Measurements from ENCODE around the gene ARID1B. TPM values are rescaled to one million over a fixed set of nuclear protein-coding genes. Genes with fewer than 3 reads are reported as not detected.

ARID1B gene
- total and polyA plus RNA-seq, 2 of the 13 experiments (the other 11 are each of a cell fraction or from before 2014, with no cell fraction given) = 20.1 to 32.6 TPM

DNA sequence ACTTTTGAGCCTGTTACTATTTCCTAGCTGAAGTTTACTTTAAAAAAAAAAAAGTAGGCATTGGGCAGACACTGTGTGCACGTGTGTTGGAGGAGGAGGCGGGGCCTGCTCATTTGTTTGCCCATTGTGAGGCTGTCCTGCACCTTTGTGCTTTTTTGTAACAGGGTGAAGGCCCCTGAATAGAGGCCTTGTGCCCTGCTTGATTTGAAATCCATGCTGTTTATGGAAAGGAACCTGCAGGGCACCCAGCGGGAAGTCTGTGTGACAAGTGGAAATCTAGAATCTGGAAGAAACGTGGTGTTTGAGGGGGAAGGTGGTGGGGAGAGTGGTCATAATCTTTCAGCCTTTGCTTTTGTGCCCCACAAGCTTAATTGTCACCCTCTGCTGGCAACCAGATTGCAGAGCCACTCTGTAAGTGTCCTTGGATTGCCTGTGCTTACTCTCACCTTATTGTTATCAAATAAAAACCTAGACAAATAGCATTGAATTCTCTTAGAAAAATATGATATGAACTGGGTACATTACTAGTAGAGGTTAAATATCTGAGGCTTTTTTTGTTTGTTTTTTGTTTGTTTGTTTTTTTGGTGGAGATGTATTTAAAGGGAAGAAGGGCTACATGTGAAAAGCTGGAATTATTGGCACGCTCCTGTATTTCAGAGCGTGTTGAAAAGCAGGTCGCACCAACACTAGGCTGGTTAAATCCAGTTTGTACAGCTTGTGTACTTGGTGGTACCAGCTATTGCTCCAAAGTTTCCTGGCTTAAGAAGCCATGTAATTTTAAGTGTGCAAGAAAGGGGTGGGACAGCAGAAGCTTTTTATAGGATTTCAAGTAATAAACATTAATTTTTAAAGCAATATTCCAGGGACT, 156.3 kb downstream of the ARID1B start (continued):
- TF ChIP-seq, protein P1, sequence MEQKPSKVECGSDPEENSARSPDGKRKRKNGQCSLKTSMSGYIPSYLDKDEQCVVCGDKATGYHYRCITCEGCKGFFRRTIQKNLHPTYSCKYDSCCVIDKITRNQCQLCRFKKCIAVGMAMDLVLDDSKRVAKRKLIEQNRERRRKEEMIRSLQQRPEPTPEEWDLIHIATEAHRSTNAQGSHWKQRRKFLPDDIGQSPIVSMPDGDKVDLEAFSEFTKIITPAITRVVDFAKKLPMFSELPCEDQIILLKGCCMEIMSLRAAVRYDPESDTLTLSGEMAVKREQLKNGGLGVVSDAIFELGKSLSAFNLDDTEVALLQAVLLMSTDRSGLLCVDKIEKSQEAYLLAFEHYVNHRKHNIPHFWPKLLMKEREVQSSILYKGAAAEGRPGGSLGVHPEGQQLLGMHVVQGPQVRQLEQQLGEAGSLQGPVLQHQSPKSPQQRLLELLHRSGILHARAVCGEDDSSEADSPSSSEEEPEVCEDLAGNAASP (CRISPR knock-in tag; IDR thresholded peaks at IDR 0.05; ENCODE audit: borderline replicate concordance) = 0 out of 2 replicates have a peak, but pooled peaks have one; percentile 27
- TF ChIP-seq ZMYM3 (CRISPR knock-in tag; IDR thresholded peaks at IDR 0.05) = 0 out of 2 replicates have a peak, but pooled peaks have one; percentile 27
- TF ChIP-seq GABPA (IDR thresholded peaks at IDR 0.05; ENCODE audit: low read depth, low read length) = no peak
- TF ChIP-seq GABPA (CRISPR knock-in tag; IDR thresholded peaks at IDR 0.05; ENCODE audit: low read depth) = no peak
- TF ChIP-seq, protein P2, sequence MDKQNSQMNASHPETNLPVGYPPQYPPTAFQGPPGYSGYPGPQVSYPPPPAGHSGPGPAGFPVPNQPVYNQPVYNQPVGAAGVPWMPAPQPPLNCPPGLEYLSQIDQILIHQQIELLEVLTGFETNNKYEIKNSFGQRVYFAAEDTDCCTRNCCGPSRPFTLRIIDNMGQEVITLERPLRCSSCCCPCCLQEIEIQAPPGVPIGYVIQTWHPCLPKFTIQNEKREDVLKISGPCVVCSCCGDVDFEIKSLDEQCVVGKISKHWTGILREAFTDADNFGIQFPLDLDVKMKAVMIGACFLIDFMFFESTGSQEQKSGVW (CRISPR knock-in tag; IDR thresholded peaks at IDR 0.05; ENCODE audit: borderline replicate concordance) = no peak
- no peak for TF ChIP-seq ZNF570 (CRISPR knock-in tag; IDR thresholded peaks at IDR 0.05; ENCODE audit: borderline replicate concordance)
- TF ChIP-seq, protein P3, sequence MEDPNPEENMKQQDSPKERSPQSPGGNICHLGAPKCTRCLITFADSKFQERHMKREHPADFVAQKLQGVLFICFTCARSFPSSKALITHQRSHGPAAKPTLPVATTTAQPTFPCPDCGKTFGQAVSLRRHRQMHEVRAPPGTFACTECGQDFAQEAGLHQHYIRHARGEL (CRISPR knock-in tag; IDR thresholded peaks at IDR 0.05) = no peak
- no peak for TF ChIP-seq PRMT3 (CRISPR knock-in tag; IDR thresholded peaks at IDR 0.05; ENCODE audit: borderline replicate concordance, low read depth)
- no peak for TF ChIP-seq MAFF (IDR thresholded peaks at IDR 0.05; ENCODE audit: low read depth, low read length)
- no peak for TF ChIP-seq BRCA1 (CRISPR knock-in tag; IDR thresholded peaks at IDR 0.05)
- peak; percentile 71; the same call in 1 of the 2 replicates for TF ChIP-seq KMT2B (CRISPR knock-in tag; IDR thresholded peaks at IDR 0.05)
- TF ChIP-seq TBL1XR1 (IDR thresholded peaks at IDR 0.05; ENCODE audit: borderline replicate concordance, low read length, partially characterized antibody) = no peak
- TF ChIP-seq ATF7 (IDR thresholded peaks at IDR 0.05) = no peak
- no peak for TF ChIP-seq ATF7 (CRISPR knock-in tag; IDR thresholded peaks at IDR 0.05)
- TF ChIP-seq CHD2 (IDR thresholded peaks at IDR 0.05; ENCODE audit: low read depth, low read length) = no peak
- no peak for TF ChIP-seq NFYC (CRISPR knock-in tag; IDR thresholded peaks at IDR 0.05)
- peak; percentile 48; the same call in 1 of the 2 replicates for TF ChIP-seq TGIF2 (CRISPR knock-in tag; IDR thresholded peaks at IDR 0.05)
- TF ChIP-seq, protein P4, sequence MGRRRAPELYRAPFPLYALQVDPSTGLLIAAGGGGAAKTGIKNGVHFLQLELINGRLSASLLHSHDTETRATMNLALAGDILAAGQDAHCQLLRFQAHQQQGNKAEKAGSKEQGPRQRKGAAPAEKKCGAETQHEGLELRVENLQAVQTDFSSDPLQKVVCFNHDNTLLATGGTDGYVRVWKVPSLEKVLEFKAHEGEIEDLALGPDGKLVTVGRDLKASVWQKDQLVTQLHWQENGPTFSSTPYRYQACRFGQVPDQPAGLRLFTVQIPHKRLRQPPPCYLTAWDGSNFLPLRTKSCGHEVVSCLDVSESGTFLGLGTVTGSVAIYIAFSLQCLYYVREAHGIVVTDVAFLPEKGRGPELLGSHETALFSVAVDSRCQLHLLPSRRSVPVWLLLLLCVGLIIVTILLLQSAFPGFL (CRISPR knock-in tag; IDR thresholded peaks at IDR 0.05) = no peak
- TF ChIP-seq, protein P5, sequence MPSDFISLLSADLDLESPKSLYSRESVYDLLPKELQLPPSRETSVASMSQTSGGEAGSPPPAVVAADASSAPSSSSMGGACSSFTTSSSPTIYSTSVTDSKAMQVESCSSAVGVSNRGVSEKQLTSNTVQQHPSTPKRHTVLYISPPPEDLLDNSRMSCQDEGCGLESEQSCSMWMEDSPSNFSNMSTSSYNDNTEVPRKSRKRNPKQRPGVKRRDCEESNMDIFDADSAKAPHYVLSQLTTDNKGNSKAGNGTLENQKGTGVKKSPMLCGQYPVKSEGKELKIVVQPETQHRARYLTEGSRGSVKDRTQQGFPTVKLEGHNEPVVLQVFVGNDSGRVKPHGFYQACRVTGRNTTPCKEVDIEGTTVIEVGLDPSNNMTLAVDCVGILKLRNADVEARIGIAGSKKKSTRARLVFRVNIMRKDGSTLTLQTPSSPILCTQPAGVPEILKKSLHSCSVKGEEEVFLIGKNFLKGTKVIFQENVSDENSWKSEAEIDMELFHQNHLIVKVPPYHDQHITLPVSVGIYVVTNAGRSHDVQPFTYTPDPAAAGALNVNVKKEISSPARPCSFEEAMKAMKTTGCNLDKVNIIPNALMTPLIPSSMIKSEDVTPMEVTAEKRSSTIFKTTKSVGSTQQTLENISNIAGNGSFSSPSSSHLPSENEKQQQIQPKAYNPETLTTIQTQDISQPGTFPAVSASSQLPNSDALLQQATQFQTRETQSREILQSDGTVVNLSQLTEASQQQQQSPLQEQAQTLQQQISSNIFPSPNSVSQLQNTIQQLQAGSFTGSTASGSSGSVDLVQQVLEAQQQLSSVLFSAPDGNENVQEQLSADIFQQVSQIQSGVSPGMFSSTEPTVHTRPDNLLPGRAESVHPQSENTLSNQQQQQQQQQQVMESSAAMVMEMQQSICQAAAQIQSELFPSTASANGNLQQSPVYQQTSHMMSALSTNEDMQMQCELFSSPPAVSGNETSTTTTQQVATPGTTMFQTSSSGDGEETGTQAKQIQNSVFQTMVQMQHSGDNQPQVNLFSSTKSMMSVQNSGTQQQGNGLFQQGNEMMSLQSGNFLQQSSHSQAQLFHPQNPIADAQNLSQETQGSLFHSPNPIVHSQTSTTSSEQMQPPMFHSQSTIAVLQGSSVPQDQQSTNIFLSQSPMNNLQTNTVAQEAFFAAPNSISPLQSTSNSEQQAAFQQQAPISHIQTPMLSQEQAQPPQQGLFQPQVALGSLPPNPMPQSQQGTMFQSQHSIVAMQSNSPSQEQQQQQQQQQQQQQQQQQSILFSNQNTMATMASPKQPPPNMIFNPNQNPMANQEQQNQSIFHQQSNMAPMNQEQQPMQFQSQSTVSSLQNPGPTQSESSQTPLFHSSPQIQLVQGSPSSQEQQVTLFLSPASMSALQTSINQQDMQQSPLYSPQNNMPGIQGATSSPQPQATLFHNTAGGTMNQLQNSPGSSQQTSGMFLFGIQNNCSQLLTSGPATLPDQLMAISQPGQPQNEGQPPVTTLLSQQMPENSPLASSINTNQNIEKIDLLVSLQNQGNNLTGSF (CRISPR knock-in tag; IDR thresholded peaks at IDR 0.05) = no peak
